PFSK-1 (cell line): ENCODE measurements around the gene CNTN5.

Experiments used
- FOXP2 ChIP-seq: optimal IDR thresholded peaks from 2 replicates; pipeline ENCODE3; 2011; ENCODE audit warnings: borderline replicate concordance, control low read depth, inconsistent platforms; ENCODE audit not compliant: insufficient read depth; ENCODE audit errors: extremely low read length, extremely low read depth
- POLR2AphosphoS5 ChIP-seq: IDR thresholded peaks from 2 replicates; pipeline ENCODE4 v1.6.1; 2012; ENCODE audit warnings: low read depth, mild to moderate bottlenecking, control low read depth, low read length, moderate library complexity
- SIN3A ChIP-seq: IDR thresholded peaks from 2 replicates; pipeline ENCODE4 v1.6.1; 2012; ENCODE audit warnings: mild to moderate bottlenecking, low read length, moderate library complexity, borderline replicate concordance; ENCODE audit not compliant: insufficient read depth
- TAF1 ChIP-seq: IDR thresholded peaks from 2 replicates; pipeline ENCODE4 v1.6.1; 2012; ENCODE audit warnings: low read length, control low read depth, borderline replicate concordance; ENCODE audit not compliant: insufficient read depth
- TF ChIP-seq, protein P1 (sequence below), 2 experiments: IDR thresholded peaks; 2 replicates each; pipeline versions ENCODE4 v1.6.1 to v1.8.0; 2011 to 2012; ENCODE audit warnings: low read depth in 2 of 2, low read length in 2 of 2, control low read depth in 1 of 2, inconsistent platforms in 1 of 2, mild to moderate bottlenecking in 1 of 2, moderate library complexity in 1 of 2; ENCODE audit not compliant: insufficient read depth in 1 of 2

Gene CNTN5

DNA sequence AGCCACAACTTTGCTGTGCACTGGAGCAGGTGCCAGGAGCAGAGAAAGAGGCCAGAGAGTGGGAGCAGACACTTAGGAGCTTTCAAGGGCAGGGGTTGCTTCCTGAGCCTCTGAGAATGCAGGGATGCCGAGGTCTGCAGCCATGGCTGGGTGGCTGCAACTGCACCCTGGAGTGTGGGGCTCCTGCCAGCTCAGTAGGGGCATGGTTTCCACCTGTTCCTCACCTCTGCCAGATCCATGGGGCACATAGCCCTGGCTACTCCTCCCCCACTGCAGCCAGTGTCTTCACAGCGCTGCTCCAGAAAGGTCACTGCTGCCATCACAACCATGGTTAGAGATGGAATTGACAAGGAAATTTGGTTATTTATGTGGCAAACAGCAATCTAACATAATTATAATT lies 404.8 kb downstream of the CNTN5 start:
- TF ChIP-seq POLR2AphosphoS5: no peak
- TF ChIP-seq, protein P1, sequence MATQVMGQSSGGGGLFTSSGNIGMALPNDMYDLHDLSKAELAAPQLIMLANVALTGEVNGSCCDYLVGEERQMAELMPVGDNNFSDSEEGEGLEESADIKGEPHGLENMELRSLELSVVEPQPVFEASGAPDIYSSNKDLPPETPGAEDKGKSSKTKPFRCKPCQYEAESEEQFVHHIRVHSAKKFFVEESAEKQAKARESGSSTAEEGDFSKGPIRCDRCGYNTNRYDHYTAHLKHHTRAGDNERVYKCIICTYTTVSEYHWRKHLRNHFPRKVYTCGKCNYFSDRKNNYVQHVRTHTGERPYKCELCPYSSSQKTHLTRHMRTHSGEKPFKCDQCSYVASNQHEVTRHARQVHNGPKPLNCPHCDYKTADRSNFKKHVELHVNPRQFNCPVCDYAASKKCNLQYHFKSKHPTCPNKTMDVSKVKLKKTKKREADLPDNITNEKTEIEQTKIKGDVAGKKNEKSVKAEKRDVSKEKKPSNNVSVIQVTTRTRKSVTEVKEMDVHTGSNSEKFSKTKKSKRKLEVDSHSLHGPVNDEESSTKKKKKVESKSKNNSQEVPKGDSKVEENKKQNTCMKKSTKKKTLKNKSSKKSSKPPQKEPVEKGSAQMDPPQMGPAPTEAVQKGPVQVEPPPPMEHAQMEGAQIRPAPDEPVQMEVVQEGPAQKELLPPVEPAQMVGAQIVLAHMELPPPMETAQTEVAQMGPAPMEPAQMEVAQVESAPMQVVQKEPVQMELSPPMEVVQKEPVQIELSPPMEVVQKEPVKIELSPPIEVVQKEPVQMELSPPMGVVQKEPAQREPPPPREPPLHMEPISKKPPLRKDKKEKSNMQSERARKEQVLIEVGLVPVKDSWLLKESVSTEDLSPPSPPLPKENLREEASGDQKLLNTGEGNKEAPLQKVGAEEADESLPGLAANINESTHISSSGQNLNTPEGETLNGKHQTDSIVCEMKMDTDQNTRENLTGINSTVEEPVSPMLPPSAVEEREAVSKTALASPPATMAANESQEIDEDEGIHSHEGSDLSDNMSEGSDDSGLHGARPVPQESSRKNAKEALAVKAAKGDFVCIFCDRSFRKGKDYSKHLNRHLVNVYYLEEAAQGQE (IDR thresholded peaks at IDR 0.05; ENCODE audit: insufficient read depth in 1 of 2, low read depth in 2 of 2, low read length in 2 of 2): no peak
- no peak for TF ChIP-seq SIN3A
- TF ChIP-seq TAF1: no peak
- no peak for TF ChIP-seq FOXP2

DNA sequence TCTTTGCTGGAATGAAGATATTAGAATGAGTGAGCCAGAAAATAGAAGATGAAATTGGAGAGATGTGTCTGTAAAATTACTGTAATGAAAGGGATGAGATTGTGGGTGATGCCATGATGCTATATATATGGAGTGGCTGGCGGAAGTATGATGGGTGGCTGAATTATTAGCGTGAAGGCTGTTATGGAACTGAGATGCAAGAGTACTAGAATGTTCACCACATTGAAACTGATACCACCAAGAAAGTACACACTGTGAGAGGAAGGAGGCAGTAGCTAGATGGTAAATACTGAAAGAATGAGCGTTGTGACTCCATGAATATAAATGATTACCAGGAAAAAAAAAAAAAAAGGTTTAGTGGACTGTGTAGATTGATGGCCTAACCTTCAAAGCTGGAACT lies 411.9 kb downstream of the CNTN5 start:
- TF ChIP-seq FOXP2 (no peak), TAF1 (no peak), SIN3A (no peak), POLR2AphosphoS5 (no peak)
- TF ChIP-seq, protein P1 (IDR thresholded peaks at IDR 0.05; ENCODE audit: insufficient read depth in 1 of 2, low read depth in 2 of 2, low read length in 2 of 2): no peak

DNA sequence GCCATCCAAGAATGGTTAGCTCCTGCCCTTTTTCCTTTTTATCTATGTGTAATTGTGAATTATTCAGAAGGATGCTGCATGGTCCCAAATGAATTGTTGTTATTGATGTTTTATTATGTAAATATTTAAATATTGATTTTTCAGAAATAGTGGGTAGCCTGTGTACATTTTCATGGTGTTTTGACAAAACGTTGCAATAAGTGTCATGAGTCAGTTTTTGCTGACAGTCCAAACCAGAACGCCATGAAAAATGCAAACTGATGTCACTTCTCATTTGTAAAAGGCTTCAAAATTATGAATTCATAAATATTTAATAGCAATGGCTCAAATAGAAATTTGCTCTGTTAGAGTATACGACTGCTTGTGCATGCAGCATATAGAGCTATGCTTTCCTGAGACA lies 422.5 kb downstream of the CNTN5 start:
- TF ChIP-seq TAF1 (no peak), SIN3A (no peak), FOXP2 (no peak), POLR2AphosphoS5 (no peak)
- TF ChIP-seq, protein P1 (IDR thresholded peaks at IDR 0.05; ENCODE audit: insufficient read depth in 1 of 2, low read depth in 2 of 2, low read length in 2 of 2): no peak

DNA sequence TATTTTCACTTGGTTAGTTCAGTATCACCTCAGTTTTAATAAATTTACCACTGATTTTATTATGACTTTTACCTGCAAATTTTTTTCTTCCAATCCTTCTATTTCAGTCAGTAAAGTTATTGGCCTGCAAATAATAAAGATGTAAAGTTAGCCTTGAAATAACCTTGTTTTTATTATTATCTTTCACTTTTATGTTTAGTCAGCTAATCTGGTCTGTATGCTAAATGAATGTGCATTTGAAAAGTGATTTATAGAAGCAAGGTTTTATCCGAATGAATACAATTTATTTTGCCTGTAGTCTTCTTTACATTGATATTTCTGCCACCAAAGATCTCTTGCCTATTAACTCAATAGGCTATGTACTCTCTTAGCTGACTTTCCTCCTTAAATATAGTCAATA lies 425.7 kb downstream of the CNTN5 start:
- TF ChIP-seq, protein P1 (IDR thresholded peaks at IDR 0.05; ENCODE audit: insufficient read depth in 1 of 2, low read depth in 2 of 2, low read length in 2 of 2): no peak
- TF ChIP-seq POLR2AphosphoS5 (no peak), FOXP2 (no peak), SIN3A (no peak), TAF1 (no peak)

DNA sequence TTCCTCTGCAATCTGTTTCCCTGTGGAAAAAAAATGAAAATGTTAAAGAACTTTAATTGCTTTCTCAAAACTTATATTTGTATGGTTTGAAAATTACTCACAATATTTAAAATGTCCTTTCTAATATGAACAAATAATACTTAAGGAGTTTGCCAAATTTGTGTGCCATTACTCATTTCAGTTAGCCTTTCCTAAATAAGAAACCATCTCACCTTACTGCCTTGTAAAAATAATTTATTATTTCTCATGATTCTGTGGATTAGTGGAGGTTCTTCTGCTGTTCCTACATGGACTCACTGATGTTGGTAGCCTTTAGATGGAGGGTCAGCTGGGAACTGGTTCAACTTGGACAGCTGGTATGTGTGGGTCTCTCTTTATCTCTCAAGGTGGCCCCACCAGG lies 428.6 kb downstream of the CNTN5 start:
- no peak for TF ChIP-seq FOXP2
- no peak for TF ChIP-seq SIN3A
- TF ChIP-seq, protein P1 (IDR thresholded peaks at IDR 0.05; ENCODE audit: insufficient read depth in 1 of 2, low read depth in 2 of 2, low read length in 2 of 2): no peak
- TF ChIP-seq TAF1: no peak
- TF ChIP-seq POLR2AphosphoS5: no peak
